Mucosa of descending colon (tissue), 3 donors: ENCODE measurements around the gene EYA2. TPM values are rescaled to one million over a fixed set of nuclear protein-coding genes. Genes with fewer than 3 reads are reported as not detected.

ENCODE experiments used
- ATAC-seq: fragments of 200-7000 bp; cut with Tn5 transposase; one replicate; pipeline ENCODE4 v1.9.1; 2020; ENCODE audit warnings: mild to moderate bottlenecking, moderate library complexity
- DNase-seq, 3 donors: peaks; one replicate each; pipeline ENCODE4 v3.0.0-alpha.2; 2020
- H3K36me3 ChIP-seq: fragments of 200-600 bp; one replicate; pipeline ENCODE4 v1.8.0; 2021; ENCODE audit warnings: low read depth, mild to moderate bottlenecking
- H3K4me1 ChIP-seq: fragments of 200-600 bp; one replicate; pipeline ENCODE4 v1.8.0; 2021; ENCODE audit warnings: low read depth, mild to moderate bottlenecking
- H3K4me3 ChIP-seq: fragments of 200-600 bp; one replicate; pipeline ENCODE4 v1.8.0; 2021; ENCODE audit warnings: mild to moderate bottlenecking
- H3K9me3 ChIP-seq: fragments of 200-600 bp; one replicate; pipeline ENCODE4 v1.8.0; 2021; ENCODE audit warnings: mild to moderate bottlenecking
- intact Hi-C, 2 donors: fragments of 100-400 bp; cut with DNase I in 1 of 2; cut with micrococcal nuclease in 1 of 2; formaldehyde crosslinking; loops; one replicate each; pipeline versions ENCODE4 v1.11.0 to v1.11.1; 2022; cut with DNase I, micrococcal nuclease
- total RNA-seq, 3 donors: library from RNA; stranded (reverse); fragmentation: NEBNext Ultra II Directional in 2 of 3; extraction: Animal tissue kit (Norgen Biotek cat#: 25700) in 2 of 3; gene quantifications; one replicate each; pipeline versions ENCODE4 v1.2.1 to v1.2.4, GENCODE V29; 2021 to 2023
- TF ChIP-seq, protein P1 (sequence below): fragments of 200-600 bp; IDR thresholded peaks from one replicate; pipeline ENCODE4 v1.8.0; 2022; ENCODE audit warnings: antibody characterized with exemption, mild to moderate bottlenecking
- donor health status: DM: no; HTN: no; CAD: no; lungs with moderate emphysema.
- donor health status: DM: no; HTN: no; CAD: no.
- donor health status: DM: no; HTN: yes; CAD: no.

The EYA2 gene
- total RNA-seq, 3 donors from 2014 or later, result 14.3 to 22.3 (median 19.5) TPM

DNA sequence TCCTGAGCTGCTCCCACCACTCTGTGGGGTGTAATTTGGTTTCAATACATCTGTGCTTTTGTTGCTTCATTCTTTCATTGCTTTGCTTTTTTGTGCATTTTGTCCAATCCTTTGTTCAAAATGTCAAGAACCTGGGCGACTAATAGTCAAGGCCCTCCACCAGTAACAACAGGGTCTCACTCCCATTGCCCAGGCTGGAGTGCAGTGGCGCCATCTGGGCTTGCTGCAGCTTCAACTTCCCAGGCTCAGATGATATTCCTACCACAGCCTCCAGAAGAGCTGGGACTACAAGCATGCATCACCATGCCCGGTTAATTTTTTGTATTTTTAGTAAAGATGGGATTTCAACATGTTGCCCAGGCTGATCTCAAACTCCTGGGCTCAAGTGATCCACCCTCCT, 169.2 kb downstream of the EYA2 start:
- intact Hi-C loops, result no loop called here

DNA sequence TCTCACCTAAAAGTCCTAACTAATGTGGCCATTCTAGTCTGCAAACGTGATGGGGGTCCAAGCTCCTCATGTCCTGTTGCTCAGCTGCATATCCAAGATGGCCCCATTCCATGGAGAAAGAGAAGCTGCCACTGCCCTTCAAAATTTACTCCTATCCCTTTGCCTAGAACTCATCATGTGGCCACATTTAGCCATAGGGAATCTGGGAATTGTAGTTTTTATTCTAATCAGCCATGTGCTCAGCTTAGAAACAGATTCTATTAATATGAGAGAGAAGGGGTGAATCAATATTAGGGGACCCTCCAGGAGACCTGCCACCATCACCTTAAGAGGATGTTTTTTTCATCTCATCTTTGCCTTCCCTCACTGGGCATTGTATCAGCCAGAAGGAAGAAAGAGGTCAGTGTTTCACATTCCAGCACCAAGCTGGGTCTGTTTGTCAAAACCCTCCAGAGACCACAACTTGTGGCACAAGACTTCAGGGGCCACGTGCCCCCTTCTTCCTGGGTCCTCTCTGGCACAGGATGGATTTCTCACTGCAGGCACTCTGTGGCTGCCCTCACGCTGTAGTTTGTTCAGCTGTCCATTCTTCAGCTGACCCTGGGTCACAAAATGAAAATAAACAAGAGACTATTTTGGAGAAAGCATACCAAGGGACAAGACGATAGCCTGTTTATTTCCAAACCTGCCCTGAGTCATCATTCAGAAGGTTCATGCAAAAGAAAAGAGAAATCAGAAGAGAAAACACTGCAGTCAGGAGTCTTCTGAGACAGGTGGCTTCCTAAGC, 172.0 kb downstream of the EYA2 start:
- H3K36me3 ChIP-seq, result no peaks in the 10 kb centered on the region
- H3K4me1 ChIP-seq, result peaks cover 11% of the 10 kb centered on the region
- DNase-seq (no peak), ATAC-seq (no peak)
- H3K9me3 ChIP-seq, result peaks cover 23% of the 10 kb centered on the region
- H3K4me3 ChIP-seq, result no peak overlapping the region
- TF ChIP-seq, protein P1, sequence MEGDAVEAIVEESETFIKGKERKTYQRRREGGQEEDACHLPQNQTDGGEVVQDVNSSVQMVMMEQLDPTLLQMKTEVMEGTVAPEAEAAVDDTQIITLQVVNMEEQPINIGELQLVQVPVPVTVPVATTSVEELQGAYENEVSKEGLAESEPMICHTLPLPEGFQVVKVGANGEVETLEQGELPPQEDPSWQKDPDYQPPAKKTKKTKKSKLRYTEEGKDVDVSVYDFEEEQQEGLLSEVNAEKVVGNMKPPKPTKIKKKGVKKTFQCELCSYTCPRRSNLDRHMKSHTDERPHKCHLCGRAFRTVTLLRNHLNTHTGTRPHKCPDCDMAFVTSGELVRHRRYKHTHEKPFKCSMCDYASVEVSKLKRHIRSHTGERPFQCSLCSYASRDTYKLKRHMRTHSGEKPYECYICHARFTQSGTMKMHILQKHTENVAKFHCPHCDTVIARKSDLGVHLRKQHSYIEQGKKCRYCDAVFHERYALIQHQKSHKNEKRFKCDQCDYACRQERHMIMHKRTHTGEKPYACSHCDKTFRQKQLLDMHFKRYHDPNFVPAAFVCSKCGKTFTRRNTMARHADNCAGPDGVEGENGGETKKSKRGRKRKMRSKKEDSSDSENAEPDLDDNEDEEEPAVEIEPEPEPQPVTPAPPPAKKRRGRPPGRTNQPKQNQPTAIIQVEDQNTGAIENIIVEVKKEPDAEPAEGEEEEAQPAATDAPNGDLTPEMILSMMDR, result no peak
- intact Hi-C loops, result no loop called here

More for the DNA sequence above, 169.2 kb downstream of the EYA2 start:
- Histone ChIP-seq H3K36me3 (no peaks in the 10 kb centered on the region), H3K9me3 (peaks cover 23% of the 10 kb centered on the region), H3K4me1 (peaks cover 11% of the 10 kb centered on the region), H3K4me3 (no peak overlapping the region)
- TF ChIP-seq, protein P1, result no peak
- DNase-seq (peak in 1 of 3 donors; percentile 10), ATAC-seq (peak; percentile 10)

DNA sequence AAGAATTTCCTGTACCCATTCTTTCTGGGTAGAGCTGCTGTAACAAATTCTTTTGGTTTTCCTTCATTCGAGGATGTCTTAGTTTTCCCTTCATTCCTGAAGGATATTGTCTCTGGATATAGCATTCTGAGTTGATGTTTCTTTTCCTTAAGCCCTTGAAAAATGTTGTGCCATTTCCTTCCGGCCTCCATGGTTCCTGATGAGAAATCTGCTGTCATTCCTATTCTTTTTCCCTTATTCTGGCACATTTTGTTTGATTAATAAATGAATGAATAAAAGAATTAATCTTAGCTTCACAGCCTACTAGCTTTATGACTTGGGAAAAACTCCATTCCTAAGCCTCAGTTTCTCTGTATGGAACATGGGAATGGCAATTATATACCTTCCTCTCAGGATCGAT, 173.1 kb downstream of the EYA2 start:
- ATAC-seq, result no peak
- H3K4me1 ChIP-seq, result peaks cover 7% of the 10 kb centered on the region
- peaks cover 23% of the 10 kb centered on the region for H3K9me3 ChIP-seq
- H3K4me3 ChIP-seq, result no peak overlapping the region
- DNase-seq, result no peak
- TF ChIP-seq, protein P1, result no peak
- intact Hi-C loops, result no loop called here
- no peaks in the 10 kb centered on the region for H3K36me3 ChIP-seq

DNA sequence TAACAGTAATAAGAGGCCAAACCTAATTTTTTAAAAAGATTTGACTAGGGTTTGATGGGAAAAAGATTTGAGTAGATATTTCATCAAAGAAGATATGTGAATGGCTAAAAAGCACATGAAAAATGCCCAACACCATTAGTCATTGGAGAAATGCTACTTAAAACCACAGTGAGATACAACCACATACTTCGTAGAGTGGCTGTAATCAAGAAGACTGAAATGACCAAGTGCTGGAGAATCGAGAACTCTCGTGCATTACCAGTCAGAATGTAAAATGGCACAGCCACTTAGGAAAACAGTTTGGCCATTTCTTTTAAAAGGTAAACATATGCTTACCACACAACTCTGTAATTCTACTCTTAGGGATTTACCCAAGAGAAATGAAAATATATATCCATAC, 175.5 kb downstream of the EYA2 start:
- H3K9me3 ChIP-seq, result peaks cover 23% of the 10 kb centered on the region
- ATAC-seq (no peak), DNase-seq (no peak)
- H3K4me3 ChIP-seq, result no peak overlapping the region
- intact Hi-C loops, result no loop called here
- H3K36me3 ChIP-seq, result no peaks in the 10 kb centered on the region
- H3K4me1 ChIP-seq, result no peaks in the 10 kb centered on the region
- TF ChIP-seq, protein P1, result no peak

DNA sequence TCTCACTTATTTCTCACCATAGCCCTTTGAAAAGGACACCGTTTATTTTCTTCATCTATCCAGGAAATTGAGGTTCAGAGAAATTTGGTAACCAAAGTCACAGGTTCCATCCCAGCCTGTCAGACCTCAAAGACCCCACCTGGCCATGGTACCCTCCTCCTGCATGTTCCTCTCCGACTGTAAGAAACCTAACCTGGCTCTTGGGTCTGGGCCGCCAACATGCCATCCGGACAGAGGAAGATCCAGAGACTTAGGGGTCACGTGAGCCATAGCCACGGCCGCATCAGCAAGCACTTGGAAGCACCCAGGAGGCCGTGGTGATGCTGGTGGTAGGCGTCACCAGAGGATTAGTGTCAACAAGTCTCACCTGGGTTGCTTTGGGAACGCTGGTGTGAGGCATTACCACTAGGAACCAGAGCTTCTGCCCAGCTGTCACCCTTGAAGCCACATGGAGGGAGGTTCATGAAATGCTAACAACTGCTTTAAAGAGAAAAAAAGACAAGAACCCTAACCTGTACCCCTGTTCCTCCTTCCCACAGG, 177.1 kb downstream of the EYA2 start:
- DNase-seq (no peak), ATAC-seq (no peak)
- Histone ChIP-seq H3K9me3 (peaks cover 20% of the 10 kb centered on the region), H3K36me3 (no peaks in the 10 kb centered on the region), H3K4me3 (no peak overlapping the region), H3K4me1 (no peaks in the 10 kb centered on the region)
- TF ChIP-seq, protein P1, result no peak
- intact Hi-C loops, result no loop called here
